CD4-positive, CD25-positive, alpha-beta regulatory T cell (primary cell): ENCODE measurements around the gene AMN. TPM values are rescaled to one million over a fixed set of nuclear protein-coding genes. Genes with fewer than 3 reads are reported as not detected.

Source experiments
- ATAC-seq, 2 donors: fragments of 150-1000 bp; cut with Tn5 transposase; one replicate each; pipeline ENCODE4 v1.10.0; 2021; ENCODE audit warnings: low read depth in 2 of 2, moderate number of reproducible peaks in 2 of 2, moderate library complexity in 1 of 2
- DNase-seq, 3 donors: peaks; one replicate each; pipeline versions ENCODE4 v3.0.0 to v3.0.0-alpha.2; 2012 to 2022; ENCODE audit warnings: mixed read lengths in 1 of 3
- H3K27ac ChIP-seq: one replicate; pipeline ENCODE4 v1.7.0; 2013; ENCODE audit warnings: mild to moderate bottlenecking, low read length; ENCODE audit not compliant: insufficient read depth, poor library complexity, severe bottlenecking
- H3K27me3 ChIP-seq: one replicate; pipeline ENCODE4 v1.7.0; 2013; ENCODE audit warnings: low read length; ENCODE audit not compliant: control insufficient read depth, insufficient read depth
- H3K36me3 ChIP-seq: one replicate; pipeline ENCODE4 v1.7.0; 2013; ENCODE audit warnings: mild to moderate bottlenecking, low read length, moderate library complexity; ENCODE audit not compliant: control insufficient read depth, insufficient read depth
- H3K4me1 ChIP-seq: 2 replicates; pipeline ENCODE4 v1.7.0; 2013; ENCODE audit warnings: mild to moderate bottlenecking, low read length; ENCODE audit not compliant: insufficient read depth, control insufficient read depth, poor library complexity, severe bottlenecking
- H3K4me3 ChIP-seq: one replicate; pipeline ENCODE4 v1.7.0; 2013; ENCODE audit warnings: low read depth, mild to moderate bottlenecking, low read length, moderate library complexity
- H3K9me3 ChIP-seq, 2 experiments: 1 replicate in 1 of 2; 2 replicates in 1 of 2; pipeline ENCODE4 v1.7.0; 2013; ENCODE audit warnings: low read length in 2 of 2, mild to moderate bottlenecking in 1 of 2, moderate library complexity in 1 of 2; ENCODE audit not compliant: control insufficient read depth in 2 of 2
- H3K27ac Mint-ChIP-seq, 3 donors: one replicate each; pipeline ENCODE4 v1.8.0; 2020 to 2022; ENCODE audit warnings: mild to moderate bottlenecking in 3 of 3, mixed read lengths in 3 of 3, moderate library complexity in 2 of 3
- H3K27me3 Mint-ChIP-seq: one replicate; pipeline ENCODE4 v1.8.0; 2022; ENCODE audit warnings: mild to moderate bottlenecking, mixed read lengths
- H3K36me3 Mint-ChIP-seq: one replicate; pipeline ENCODE4 v1.8.0; 2020; ENCODE audit warnings: mixed read lengths
- H3K4me1 Mint-ChIP-seq, 4 donors: one replicate each; pipeline ENCODE4 v1.8.0; 2020 to 2022; ENCODE audit warnings: mixed read lengths in 4 of 4, mild to moderate bottlenecking in 1 of 4
- H3K4me3 Mint-ChIP-seq, 4 donors: one replicate each; pipeline ENCODE4 v1.8.0; 2020 to 2022; ENCODE audit warnings: mild to moderate bottlenecking in 4 of 4, mixed read lengths in 4 of 4, moderate library complexity in 3 of 4
- H3K9me3 Mint-ChIP-seq, 7 donors: one replicate each; pipeline ENCODE4 v1.8.0; 2020 to 2022; ENCODE audit warnings: mixed read lengths in 7 of 7, mild to moderate bottlenecking in 3 of 7, moderate library complexity in 2 of 7
- polyA plus RNA-seq, 4 donors: library from polyadenylated mRNA; unstranded; fragments of 300-500 nt; fragmentation: Illumina TruSeq; gene quantifications; one replicate each; pipeline ENCODE4 v1.2.3, GENCODE V29; 2021
- total RNA-seq: library from RNA; stranded (reverse); gene quantifications from one replicate; pipeline ENCODE4 v1.2.3, GENCODE V29; 2022

Gene AMN
- total and polyA plus RNA-seq, 5 donors from 2014 or later = 0.24 to 2.2 (median 0.66) TPM; not detected in 1

GRCh38 chr14:102941419-102942011 is 19.1 kb downstream of the AMN start:
- Mint-ChIP-seq H3K27me3 (no peaks in the 10 kb centered on the region), H3K27ac (peak overlapping the region in 1 of 3 donors; percentile 46), H3K36me3 (peaks cover 4% of the 10 kb centered on the region), H3K4me1 (peaks cover 0 to 2% (median under 1%) of the 10 kb centered on the region in 4 donors), H3K9me3 (no peaks in the 10 kb centered on the region), H3K4me3 (no peak overlapping the region)
- H3K27me3 ChIP-seq = no peaks in the 10 kb centered on the region
- no peak overlapping the region for H3K27ac ChIP-seq
- ATAC-seq (no peak), DNase-seq (no peak)
- no peaks in the 10 kb centered on the region for H3K36me3 ChIP-seq
- H3K4me1 ChIP-seq = no peaks in the 10 kb centered on the region
- no peaks in the 10 kb centered on the region for H3K9me3 ChIP-seq
- H3K4me3 ChIP-seq = no peak overlapping the region

DNA sequence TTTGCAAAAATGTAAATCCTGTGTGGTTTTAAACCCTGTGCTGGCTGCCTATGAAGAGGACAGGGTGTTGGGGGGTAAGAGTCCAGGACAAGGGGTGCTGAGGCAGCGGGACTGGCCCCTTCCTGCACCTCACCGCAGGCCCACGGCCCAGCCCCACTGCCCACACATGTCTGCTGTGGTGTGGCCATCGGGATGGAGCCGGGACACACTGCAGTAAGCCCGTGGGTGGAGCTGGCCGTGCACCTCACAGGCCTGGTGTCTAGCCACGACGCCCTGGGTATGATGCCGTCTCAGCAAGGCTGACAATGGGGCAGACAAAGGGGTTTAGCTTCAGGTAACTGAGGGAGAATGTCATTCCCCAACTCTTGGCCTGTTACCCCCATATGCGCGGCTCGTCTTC is 19.6 kb downstream of the AMN start:
- Mint-ChIP-seq H3K4me1 (peaks cover 0 to 7% (median 3%) of the 10 kb centered on the region in 4 donors), H3K4me3 (no peak overlapping the region)

DNA sequence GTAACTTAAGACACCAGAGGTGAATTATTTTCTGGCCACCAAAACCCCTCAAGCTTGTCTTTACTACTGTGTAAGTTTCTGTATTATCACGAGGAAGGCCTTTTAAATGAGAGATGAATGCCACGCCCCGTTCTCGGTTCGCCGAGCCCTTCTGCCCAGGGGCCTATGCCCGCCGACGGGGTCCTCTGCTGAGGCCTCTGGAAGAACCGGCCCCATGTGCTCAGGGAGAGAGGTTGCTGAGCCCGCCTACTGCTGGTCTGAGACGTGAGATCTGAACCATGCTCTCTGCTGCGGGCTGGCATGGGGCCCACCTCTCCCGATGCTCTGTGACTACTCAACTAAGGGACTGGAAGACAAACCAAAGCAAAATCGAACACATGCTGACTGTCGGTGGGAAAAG is 21.0 kb downstream of the AMN start:
- ATAC-seq (no peak), DNase-seq (no peak)
- H3K9me3 Mint-ChIP-seq = no peaks in the 10 kb centered on the region
- H3K27me3 Mint-ChIP-seq = no peaks in the 10 kb centered on the region
- Histone ChIP-seq H3K9me3 (no peaks in the 10 kb centered on the region), H3K4me3 (no peak overlapping the region), H3K27ac (no peak overlapping the region), H3K4me1 (no peaks in the 10 kb centered on the region), H3K36me3 (no peaks in the 10 kb centered on the region), H3K27me3 (no peaks in the 10 kb centered on the region)
- H3K27ac Mint-ChIP-seq = no peak overlapping the region
- no peak overlapping the region for H3K4me3 Mint-ChIP-seq
- peaks cover 4% of the 10 kb centered on the region for H3K36me3 Mint-ChIP-seq
- H3K4me1 Mint-ChIP-seq = peaks cover 0 to 12% (median 5%) of the 10 kb centered on the region in 4 donors

More for the DNA sequence above, 19.6 kb downstream of the AMN start:
- no peak for DNase-seq
- no peak overlapping the region for H3K4me3 ChIP-seq
- no peak for ATAC-seq
- H3K36me3 ChIP-seq = no peaks in the 10 kb centered on the region
- no peaks in the 10 kb centered on the region for H3K4me1 ChIP-seq
- H3K27me3 ChIP-seq = no peaks in the 10 kb centered on the region
- no peaks in the 10 kb centered on the region for H3K9me3 ChIP-seq
- peaks cover 4% of the 10 kb centered on the region for H3K36me3 Mint-ChIP-seq
- H3K9me3 Mint-ChIP-seq = no peaks in the 10 kb centered on the region
- H3K27ac ChIP-seq = no peak overlapping the region
- no peak overlapping the region for H3K27ac Mint-ChIP-seq
- H3K27me3 Mint-ChIP-seq = no peaks in the 10 kb centered on the region

GRCh38 chr14:102943979-102944378 is 21.5 kb downstream of the AMN start:
- H3K27ac Mint-ChIP-seq = peak overlapping the region in 1 of 3 donors; percentile 46
- H3K27me3 Mint-ChIP-seq = no peaks in the 10 kb centered on the region
- H3K4me3 Mint-ChIP-seq = no peak overlapping the region
- Histone ChIP-seq H3K36me3 (no peaks in the 10 kb centered on the region), H3K27ac (no peak overlapping the region), H3K27me3 (no peaks in the 10 kb centered on the region), H3K4me1 (peaks cover 4% of the 10 kb centered on the region), H3K9me3 (no peaks in the 10 kb centered on the region), H3K4me3 (no peak overlapping the region)
- peaks cover 0 to 15% (median 6%) of the 10 kb centered on the region in 4 donors for H3K4me1 Mint-ChIP-seq
- peaks cover 4% of the 10 kb centered on the region for H3K36me3 Mint-ChIP-seq
- no peaks in the 10 kb centered on the region for H3K9me3 Mint-ChIP-seq
- DNase-seq (no peak), ATAC-seq (no peak)

DNA sequence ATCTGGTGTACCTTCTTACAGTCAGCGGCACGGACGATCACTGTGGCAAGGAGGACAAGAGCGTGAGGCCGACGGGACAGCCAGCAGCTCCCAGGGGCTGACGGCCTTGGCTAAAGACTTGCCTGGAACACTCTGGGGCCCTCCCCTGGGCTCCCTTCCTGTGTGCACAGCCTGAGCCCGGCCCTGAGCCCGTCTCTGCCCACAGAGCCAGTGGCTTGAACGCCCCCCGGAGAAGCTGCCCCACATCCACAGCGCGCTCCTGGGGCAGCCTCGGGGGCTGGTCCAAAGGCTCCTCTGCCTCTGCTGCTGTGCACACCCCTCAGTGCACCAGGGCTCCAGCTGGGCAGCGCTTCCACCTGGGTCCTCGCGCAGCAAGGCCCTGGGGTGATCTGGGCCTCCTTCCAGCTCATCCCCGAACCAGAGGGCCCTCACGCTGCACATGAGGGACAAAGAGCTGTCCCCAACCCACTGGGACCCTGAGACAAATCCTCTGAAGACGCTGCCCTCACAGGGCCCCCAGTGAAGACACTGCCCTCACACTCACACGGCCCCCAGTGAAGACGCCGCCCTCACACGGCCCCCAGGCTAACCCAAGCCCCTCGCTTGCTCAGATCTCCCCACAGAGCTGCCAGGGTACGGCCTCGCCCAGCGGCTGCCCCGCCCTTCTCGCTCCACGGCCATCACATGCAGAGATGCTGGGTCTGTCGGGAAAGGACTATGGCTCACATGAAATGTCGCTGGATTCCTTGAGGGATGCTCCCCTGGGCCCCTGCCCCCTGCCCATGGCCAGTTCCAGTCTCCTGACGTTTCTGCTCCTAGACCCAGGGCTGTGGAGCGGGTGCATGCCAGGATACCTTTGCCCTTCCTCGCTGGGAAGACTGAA is 22.2 kb downstream of the AMN start:
- no peaks in the 10 kb centered on the region for H3K27me3 ChIP-seq
- DNase-seq = no peak
- no peak overlapping the region for H3K27ac ChIP-seq
- H3K36me3 ChIP-seq = peaks cover 2% of the 10 kb centered on the region
- Mint-ChIP-seq H3K9me3 (no peaks in the 10 kb centered on the region), H3K36me3 (peaks cover 8% of the 10 kb centered on the region), H3K27ac (no peak overlapping the region), H3K4me1 (peaks cover 0 to 23% (median 8%) of the 10 kb centered on the region in 4 donors), H3K27me3 (no peaks in the 10 kb centered on the region), H3K4me3 (no peak overlapping the region)
- ATAC-seq = no peak
- H3K4me3 ChIP-seq = no peak overlapping the region
- H3K9me3 ChIP-seq = no peaks in the 10 kb centered on the region
- peaks cover 4% of the 10 kb centered on the region for H3K4me1 ChIP-seq

GRCh38 chr14:102945346-102946130 is 23.1 kb downstream of the AMN start:
- no peaks in the 10 kb centered on the region for H3K27me3 ChIP-seq
- peaks cover 2% of the 10 kb centered on the region for H3K36me3 ChIP-seq
- H3K36me3 Mint-ChIP-seq = peaks cover 8% of the 10 kb centered on the region
- no peaks in the 10 kb centered on the region for H3K9me3 Mint-ChIP-seq
- no peak overlapping the region for H3K4me3 Mint-ChIP-seq
- no peaks in the 10 kb centered on the region for H3K9me3 ChIP-seq
- no peak overlapping the region for H3K27ac ChIP-seq
- H3K4me1 ChIP-seq = peaks cover 4% of the 10 kb centered on the region
- ATAC-seq (no peak), DNase-seq (no peak)
- no peak overlapping the region for H3K27ac Mint-ChIP-seq
- H3K4me1 Mint-ChIP-seq = peaks cover 0 to 24% (median 8%) of the 10 kb centered on the region in 4 donors
- no peak overlapping the region for H3K4me3 ChIP-seq
- no peaks in the 10 kb centered on the region for H3K27me3 Mint-ChIP-seq

- Histone ChIP-seq H3K27ac (no peak overlapping the region), H3K9me3 (no peaks in the 10 kb centered on the region), H3K4me1 (peaks cover 4% of the 10 kb centered on the region), H3K36me3 (peaks cover 2% of the 10 kb centered on the region), H3K27me3 (no peaks in the 10 kb centered on the region), H3K4me3 (no peak overlapping the region)
- peak overlapping the region in 2 of 3 donors; percentile 70 to 86 for H3K27ac Mint-ChIP-seq
- DNase-seq (no peak), ATAC-seq (no peak)
- H3K4me1 Mint-ChIP-seq = peaks cover 0 to 24% (median 8%) of the 10 kb centered on the region in 4 donors
- no peaks in the 10 kb centered on the region for H3K27me3 Mint-ChIP-seq
- no peaks in the 10 kb centered on the region for H3K9me3 Mint-ChIP-seq
- H3K4me3 Mint-ChIP-seq = peak overlapping the region in 1 of 4 donors; percentile 83
- peaks cover 8% of the 10 kb centered on the region for H3K36me3 Mint-ChIP-seq
These were observed 25.0 kb downstream of the AMN start for GRCh38 chr14:102947321-102948103.
